IMR-90 (cell line): ENCODE results near the gene MCL1. TPM values are rescaled to one million over a fixed set of nuclear protein-coding genes. Genes with fewer than 3 reads are reported as not detected.

Experiments
- BHLHE40 ChIP-seq: fragments of 150-350 bp; IDR thresholded peaks from 2 replicates; pipeline ENCODE4 v1.6.1; 2016; ENCODE audit warnings: mild to moderate bottlenecking, low read depth, low read length
- CEBPB ChIP-seq: IDR thresholded peaks from 2 replicates; pipeline ENCODE4 v1.6.1; 2012; ENCODE audit warnings: low read depth, low read length, improper control_type of control experiment
- FOS ChIP-seq: fragments of 150-350 bp; IDR thresholded peaks from 2 replicates; pipeline ENCODE4 v1.6.1; 2016; ENCODE audit warnings: low read depth, low read length
- RFX5 ChIP-seq: IDR thresholded peaks from 2 replicates; pipeline ENCODE4 v1.8.0; 2012; ENCODE audit warnings: low read depth, mild to moderate bottlenecking, low read length, moderate library complexity
- polyA plus RNA-seq, 3 experiments: library from polyadenylated mRNA; depleted of rRNA; stranded (reverse); fragments of >200 nt; gene quantifications; 2 replicates each; pipeline ENCODE4 v1.2.3, GENCODE V29; 2012; ENCODE audit warnings: low replicate concordance in 1 of 3
- total RNA-seq: library from RNA; depleted of rRNA; stranded (reverse); fragments of >200 nt; gene quantifications from 2 replicates; pipeline ENCODE4 v1.2.3, GENCODE V29; 2012
- TF ChIP-seq, protein P1 (sequence below): fragments of 150-350 bp; IDR thresholded peaks from 2 replicates; pipeline ENCODE4 v1.6.1; 2017; ENCODE audit warnings: mild to moderate bottlenecking, antibody characterized with exemption, low read length, low read depth

Gene MCL1
- total and polyA plus RNA-seq, 2 of the 4 experiments (the other 2 are of a cell fraction) = 79.5 to 142 TPM

GRCh38 chr1:150579110-150579944 is at the start of gene MCL1 (continued):
- TF ChIP-seq, protein P1, sequence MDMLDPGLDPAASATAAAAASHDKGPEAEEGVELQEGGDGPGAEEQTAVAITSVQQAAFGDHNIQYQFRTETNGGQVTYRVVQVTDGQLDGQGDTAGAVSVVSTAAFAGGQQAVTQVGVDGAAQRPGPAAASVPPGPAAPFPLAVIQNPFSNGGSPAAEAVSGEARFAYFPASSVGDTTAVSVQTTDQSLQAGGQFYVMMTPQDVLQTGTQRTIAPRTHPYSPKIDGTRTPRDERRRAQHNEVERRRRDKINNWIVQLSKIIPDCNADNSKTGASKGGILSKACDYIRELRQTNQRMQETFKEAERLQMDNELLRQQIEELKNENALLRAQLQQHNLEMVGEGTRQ = no peak
- TF ChIP-seq CEBPB = 0 out of 2 replicates have a peak, but pooled peaks have one; percentile 58
- peak; percentile 29; the same call in 1 of the 2 replicates for TF ChIP-seq BHLHE40
- peak; percentile 22; the same call in 1 of the 2 replicates for TF ChIP-seq FOS
- no peak for TF ChIP-seq RFX5
